HG03342 (cell line): ENCODE measurements around the gene EPHB1.
"Not testable (repeated sequence)": the region's sequence is repeated elsewhere in the genome, so short reads cannot be mapped to it uniquely, and the experiment has no call there.

Source experiments
- ATAC-seq: cut with Tn5 transposase; IDR thresholded peaks from one replicate; pipeline ENCODE4 v1.9.1; 2021; ENCODE audit warnings: mild to moderate bottlenecking, moderate library complexity; ENCODE audit not compliant: unreplicated experiment

The EPHB1 gene

DNA sequence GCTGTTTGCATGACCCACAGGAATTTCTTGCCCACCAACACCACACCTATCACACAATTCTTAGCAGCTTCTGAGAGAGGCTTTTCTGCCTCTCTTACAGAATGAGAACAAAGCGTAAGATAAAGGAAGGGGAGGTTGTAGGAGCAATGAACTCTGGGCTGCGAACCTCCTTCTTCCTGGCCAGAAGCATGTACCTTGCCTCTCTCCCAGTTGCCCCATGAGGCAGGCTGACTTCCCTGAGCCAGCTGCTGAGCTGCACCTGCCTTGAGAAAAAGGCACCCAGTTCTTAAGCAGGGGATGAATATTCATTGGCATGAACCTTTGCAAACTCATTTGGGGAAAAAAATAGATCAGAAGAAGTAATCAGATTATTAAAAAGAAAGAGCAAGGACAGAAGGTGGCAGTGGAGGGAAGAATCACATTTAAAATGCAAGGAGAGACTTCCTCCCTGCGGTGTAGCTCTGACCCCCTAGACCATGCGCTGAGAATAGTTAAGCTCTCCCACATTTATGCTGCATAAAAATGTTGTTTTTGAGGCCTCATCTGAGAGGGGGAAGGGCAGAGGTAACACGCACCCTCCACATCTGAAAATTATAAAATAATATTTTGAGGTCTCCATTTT is 304.8 kb downstream of the EPHB1 start:
- no peak for ATAC-seq

DNA sequence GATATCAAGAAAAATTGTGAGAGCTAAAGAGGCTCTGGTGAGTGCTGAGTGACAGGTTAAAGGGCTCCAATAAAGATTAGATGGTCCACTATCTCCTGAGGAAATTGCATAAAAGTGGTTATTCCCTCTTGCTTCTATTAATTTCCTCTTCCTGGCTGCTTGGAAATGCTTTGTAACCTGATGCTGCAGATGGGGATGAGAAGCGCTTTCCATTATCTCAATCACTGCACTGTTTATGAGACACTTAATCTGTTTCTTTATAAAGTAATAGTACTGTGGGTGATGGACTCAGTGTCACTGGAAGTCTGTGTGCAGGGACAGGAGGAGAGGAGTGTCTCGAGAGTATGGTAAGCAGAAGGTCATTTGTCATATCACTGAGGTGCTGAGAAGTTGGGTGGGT is 305.3 kb downstream of the EPHB1 start:
- no peak for ATAC-seq

DNA sequence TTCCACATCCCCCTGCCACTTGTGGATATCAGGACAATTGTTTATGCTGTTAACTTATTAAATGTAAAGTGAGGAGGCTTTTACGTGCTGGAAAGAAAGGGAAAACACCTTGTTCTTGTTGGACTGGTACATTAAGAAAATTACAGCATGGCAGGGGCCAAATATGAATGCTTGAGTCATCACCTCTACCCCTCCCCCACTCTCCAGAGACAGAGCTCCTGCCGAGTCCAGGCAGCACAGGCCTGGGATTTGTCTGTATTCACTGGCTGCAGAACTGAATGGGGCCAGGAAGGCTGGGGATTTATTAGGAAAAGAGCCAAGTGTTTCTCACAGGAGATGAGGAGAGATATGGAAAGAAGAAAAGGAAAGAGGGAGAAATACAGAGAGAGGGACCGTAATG is 308.9 kb downstream of the EPHB1 start:
- ATAC-seq, result no peak

DNA sequence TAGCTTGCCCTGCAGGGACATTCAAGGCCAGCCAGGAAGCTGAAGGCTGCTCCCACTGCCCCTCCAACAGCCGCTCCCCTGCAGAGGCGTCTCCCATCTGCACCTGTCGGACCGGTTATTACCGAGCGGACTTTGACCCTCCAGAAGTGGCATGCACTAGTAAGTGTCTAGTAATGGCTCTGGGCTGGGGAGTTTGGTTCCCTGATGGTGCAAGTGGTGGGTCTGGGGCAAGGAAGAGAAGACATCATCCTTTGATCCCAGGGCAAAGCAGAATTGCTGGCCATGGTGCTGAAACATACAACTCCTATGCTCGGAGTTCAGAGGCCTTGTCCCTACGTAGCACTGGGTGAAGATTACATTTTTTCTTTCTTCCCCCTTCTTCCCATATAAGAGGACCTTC is 311.4 kb downstream of the EPHB1 start:
- no peak for ATAC-seq

DNA sequence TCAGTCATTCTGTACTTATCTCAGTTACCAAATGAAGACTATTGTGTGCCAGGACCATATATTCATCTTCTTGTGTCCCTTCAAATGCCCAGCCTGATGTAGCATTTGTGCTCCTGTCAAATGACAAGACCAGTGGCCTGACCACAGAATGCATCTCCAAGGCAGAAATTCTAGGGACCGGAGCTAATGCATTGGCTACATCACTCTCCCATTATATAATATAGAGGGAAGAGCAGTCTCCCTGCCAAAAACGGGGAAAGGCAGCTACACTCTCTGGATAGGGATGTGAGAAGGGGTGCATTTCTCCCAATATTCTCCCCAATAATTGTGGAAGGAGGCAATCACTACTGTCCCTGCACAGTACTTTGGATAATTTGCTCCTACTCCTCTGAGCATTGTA is 312.0 kb downstream of the EPHB1 start:
- no peak for ATAC-seq

DNA sequence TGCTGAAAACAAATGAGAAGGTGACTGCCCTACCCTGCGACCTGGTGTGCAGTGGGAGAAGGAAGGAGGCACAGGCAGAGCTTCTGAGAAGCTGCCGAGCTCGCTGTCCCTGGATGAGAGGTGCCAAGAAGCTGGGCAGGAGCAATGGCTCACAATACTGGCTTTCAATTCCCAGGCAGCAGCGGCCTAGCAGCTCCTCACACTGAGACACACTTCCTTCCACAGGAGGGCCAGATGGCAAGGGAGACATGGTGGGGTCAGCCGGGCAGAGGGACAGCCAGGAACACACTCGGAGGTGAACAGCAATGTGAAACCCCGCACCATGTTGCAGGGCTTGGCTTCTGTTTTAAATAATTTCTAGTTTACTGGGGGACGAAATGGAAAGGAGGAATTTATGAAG is 314.6 kb downstream of the EPHB1 start:
- ATAC-seq, result no peak

DNA sequence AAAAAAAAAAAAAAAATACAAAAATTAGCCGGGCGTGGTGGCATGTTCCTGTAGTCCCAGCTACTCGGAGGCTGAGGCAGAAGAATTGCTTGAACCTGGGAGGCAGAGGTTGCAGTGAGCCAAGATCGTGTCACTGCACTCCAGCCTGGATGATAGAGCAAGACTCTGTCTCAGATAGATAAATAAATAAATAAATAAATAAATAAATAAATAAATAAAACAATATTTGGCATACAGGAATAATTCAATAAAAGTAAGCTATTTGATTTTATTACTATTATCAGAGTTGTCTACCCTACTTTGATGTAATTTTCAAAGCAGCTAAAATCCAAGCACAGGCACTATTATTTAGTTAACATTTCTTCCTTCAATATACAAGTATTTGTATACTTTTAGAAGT is 319.5 kb downstream of the EPHB1 start:
- ATAC-seq, result not testable (repeated sequence)

DNA sequence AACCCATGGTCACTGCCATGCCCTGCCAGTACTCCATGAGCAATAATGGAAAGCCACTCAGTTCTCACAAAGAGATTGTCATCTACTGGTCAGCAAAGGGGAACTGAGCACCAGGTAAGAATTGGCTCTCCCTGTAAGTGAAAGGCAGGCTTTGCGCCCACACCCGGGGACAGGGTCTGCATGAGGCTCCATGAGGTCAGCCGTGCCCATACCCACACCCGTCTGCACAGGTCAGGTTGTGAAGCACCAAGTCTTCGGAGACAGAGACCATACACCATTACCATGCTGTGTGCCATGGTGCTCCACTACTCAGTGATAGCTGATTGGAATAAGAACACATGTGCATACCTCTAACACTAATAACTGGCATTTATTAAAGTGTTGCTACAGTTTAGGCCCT is 322.9 kb downstream of the EPHB1 start:
- no peak for ATAC-seq

DNA sequence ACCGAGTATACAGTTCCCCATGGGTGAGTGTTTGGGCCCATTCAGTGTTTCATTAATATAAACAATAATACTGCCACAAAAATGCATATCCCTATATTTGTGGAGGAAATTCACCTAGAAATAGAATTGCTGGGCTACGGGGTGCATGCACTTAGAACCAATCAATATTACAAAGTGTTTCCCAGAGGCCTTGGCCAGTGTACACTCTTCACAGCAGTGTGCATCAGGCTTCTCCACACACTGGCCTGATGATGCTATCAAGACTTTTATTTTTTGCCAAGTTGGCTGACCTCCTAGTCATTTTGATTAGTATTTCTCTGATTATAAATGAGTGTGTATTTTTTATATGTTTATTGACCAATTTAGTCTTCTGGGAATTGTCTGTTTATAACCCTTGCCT is 323.7 kb downstream of the EPHB1 start:
- no peak for ATAC-seq

DNA sequence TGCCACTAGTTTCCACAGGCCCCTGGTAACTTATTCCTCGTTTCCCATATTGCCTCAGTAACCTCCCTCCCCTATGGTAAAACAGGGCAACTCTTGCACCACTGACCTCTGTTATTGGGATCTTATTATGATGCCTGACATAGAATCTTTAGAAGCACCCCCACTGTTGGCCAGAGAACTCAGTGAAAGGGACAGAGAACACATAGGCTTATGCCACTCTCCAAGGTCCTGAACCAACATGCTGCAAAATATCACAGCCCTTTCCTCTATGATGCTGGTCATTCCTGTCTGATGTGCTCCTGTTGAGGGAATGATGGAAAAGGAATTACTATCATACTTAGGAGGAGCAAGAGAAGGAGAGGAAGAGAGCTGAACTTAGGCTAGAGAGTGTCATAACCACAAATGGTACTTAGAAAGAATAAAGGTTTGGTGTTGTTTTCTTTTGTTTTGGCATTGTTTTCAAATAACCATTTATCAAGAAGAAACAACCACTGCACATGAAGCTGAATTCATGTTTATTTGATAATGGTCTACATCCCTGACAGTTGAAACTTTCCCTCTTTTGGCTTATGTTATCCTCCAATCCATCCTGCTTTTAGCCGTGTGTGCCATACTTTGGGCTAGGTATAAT is 330.2 kb downstream of the EPHB1 start:
- no peak for ATAC-seq

DNA sequence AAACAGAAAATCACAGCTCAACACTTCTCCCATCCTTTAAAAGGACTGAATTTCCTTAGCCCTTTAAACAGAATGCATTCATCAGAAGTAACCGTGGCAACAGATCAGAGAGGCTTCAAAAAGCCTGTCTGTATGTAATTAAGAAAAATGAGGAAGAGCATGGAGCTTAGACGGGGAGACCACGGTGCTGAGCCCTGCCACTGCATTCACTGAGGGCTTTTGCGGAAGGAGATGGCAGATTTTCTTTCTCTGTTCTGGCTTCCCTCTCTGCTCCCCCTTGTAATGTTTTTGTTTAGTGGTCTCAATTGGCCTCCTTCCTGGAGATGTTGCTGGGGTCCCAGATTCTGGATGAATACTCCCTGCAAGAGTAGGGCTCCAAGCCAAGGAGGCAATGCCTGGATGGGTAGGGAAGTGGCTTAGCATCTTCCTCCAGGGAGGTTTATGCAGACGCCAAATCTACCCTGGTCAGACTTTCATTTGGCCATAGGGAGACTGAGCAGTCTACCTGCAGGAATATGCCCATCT is 332.9 kb downstream of the EPHB1 start:
- ATAC-seq, result no peak

DNA sequence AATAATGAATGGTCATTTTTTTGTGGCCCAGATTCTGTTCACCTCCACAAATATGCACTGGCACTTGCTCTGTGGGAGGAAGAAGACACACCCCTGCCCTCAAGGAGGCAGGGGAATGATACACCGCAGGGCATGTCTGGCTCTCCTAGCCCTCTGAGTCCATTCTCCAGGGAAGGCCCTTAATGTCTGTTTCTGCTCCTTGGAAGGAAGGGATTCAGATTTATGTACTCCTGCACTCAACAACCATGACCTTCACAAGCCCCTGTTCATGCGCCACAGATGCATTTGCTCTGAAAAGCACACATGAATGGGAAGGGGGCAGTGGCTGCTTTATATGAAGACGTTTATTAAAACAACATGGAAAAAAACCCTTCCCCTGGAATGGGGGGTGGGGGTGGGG is 333.8 kb downstream of the EPHB1 start:
- no peak for ATAC-seq

DNA sequence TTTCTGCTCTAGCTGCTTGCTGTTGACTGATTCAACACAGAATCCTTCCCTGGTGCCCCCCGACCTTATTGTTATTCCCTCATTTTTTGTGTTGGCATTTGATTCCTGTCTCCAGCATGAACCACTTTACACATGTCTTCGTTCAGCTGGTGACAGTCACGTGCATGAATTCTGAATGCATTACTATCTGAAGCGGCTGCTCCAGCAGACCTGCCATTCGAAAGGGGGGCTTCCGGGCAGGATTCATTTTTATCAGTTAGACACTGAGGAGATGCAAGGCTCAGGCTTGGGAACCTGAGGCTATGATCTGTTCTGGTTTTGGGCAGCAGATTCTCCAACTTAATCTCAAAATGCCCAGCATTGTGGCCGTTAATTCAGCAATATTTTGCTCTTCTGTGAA is 336.2 kb downstream of the EPHB1 start:
- no peak for ATAC-seq

DNA sequence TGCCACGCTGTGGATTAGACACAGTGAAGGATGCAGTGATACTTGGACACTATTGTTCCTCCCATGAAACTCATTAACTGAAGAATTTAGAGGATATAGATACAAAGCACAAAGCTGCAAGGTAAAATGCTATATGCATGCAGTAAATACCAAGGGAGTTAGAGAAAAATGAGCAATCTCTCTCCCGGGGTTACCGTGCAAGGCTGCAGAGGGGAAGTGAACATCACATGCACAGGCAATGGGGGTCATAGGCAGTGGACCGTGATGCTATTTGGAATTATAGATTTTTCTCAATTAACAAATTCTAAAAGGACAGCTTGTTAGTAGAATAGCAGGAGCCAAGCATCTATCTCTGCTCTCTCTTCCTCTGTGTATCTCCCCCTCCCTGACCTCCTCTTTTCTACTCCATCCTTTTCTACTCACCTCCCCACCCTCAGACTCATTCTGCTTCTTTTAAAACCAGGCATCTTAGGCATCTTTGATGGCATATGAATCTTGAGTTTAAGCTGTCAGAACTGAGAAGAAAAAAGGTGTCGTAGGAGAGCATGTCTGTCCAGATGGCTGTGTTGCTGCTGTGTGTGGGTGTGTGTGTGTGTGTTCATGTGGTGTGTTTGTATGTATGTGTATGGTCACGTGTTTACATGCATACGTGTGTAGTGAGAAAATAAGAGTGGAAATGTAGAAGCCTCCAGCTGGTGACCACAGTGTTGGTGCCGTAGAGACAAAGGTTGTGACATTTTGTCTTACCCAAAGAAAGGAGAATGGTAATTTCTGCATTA is 339.0 kb downstream of the EPHB1 start:
- no peak for ATAC-seq

DNA sequence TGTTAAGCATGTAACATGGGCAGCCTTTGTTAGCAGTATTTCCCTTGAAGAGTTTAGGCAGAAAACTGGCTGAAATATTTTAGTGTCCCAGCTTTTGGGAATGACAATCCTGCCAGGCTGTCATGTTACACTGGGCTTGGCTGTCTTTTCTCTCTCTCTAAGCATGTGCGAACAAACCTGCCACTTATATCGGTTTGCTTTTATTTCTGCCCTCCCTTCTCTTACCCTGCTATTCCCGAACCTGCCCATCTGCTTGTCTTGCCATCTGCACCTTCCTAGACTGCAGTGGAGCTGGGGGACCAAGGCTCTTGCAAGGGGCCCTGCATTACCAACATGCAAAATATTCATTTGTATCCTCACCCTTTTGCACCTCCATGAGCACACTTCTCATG is 339.6 kb downstream of the EPHB1 start:
- ATAC-seq, result no peak

DNA sequence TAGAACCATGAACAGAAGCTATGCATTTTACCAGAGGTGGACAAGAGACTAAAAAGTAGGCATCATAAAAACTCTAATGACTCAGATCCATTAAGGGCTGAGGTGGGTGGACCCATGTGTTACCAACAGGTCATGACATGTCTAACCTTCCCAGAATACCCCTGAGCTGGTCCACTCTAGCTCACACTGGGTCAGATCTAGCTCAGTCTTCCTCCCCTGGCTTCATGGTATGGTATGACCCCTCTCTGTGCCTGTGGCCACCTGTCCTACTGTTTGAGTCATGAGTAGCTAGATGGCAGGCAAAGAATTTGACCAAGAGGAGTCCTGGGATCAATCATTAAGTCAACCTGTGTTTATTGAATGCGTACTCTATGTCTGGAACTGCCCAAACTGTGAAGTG is 340.4 kb downstream of the EPHB1 start:
- ATAC-seq, result no peak

DNA sequence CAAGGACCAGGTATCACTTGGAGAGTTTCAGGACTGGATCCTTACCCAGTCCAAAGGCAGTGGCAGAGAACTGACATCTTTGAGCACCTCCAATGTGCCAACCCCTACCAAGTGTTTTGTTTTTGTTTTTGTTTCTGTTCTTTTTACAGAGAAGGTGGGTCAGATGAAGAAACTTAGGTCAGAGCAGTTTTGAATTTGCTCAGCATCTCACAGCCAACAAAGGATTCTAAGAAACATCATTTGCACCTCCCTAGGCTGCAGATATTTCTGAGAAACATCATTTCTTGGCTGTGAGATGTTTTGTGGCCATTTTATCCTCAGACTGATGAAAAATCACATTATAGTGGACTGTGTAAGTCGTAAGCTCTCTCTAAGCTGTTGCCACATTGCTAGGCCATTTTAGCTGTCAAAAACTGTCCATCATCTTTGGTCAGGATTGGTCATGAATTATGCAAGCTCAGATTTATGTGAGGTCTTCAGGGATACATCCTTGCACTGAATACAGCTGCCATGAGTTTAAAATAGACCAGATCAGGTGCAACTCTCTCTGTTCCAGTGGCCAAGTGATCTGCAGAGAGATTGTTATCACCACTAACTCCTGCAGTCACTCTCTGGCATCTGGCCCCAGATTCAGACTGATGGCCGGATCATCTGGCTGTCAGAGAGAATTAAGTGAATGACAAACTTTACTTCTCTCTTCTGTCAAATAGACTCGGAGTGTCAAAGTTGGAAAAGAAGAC is 341.5 kb downstream of the EPHB1 start:
- ATAC-seq, result no peak

DNA sequence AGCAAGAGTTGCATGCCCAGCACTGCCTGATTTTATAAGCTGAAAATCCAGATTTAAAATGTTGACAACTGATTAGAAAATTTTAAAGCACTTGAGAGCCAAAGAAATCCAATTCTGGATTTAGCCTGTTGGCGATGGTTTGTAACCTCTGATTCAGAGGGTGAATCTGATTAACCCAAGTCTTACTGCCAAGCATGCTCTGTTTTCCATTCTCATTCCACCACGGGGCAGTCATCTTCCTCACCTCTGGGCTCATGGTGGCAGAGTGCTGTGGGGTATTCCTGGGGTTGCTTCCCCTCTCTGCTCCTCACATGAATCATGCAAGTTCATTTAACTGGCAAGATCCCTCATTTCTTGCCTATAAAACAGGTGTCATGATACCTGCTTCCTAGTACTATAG is 342.2 kb downstream of the EPHB1 start:
- ATAC-seq, result no peak

DNA sequence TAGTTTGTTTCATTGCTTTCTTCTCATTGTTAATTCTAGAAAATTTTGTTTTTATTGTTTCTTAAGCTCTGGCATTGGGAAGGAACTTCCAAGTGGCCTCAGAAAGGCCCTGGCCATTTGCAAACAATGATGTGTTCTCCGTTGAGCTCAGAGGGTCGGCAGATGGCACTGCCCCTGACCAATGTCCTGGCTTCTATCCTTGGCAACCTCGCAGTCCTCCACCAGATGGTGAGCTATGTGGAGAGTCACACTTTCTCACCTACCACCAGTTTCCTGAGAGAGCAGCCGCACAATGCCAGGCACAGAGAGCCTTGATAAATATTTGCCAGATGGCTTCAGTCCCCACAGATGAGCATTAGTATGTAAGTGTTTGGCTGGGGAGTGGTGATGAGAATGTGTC is 343.7 kb downstream of the EPHB1 start:
- no peak for ATAC-seq

DNA sequence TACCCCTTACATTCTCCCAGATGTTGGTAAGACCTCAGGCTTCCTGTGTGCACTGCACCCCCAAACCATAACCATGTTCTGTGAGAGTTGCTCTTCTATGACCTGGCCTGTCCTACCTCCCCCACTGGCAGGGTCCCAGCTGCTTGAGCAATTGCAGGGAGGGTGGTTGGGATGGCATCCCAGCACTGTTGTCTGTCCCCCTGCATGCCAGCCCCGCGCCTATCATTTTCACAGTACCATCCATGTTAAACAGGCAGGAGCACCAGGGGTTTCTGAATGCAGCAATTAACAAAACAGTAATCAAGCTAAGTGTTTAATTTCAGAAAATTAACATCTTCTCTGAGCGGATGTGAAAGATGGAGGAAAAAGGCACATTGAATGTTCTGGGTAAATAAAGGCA is 345.5 kb downstream of the EPHB1 start:
- no peak for ATAC-seq

DNA sequence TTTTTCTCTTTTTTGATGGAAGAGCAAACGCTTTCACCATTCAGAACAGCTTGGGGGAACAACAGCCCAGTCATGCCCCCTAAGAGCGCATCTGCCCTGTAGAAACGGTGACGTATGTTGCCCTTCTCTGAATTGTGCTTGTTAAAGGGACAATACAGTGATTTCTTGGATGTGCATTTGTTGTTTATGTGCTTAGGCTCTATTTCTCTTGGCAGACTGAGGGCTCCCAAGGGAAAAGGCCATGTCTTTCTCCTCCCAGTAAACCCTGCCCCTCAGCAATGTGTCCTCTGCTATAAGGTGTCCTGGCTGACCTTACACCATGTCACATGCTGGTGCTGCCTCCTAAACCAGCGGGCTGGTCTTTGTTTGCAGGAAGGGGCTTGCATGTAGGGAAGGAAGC is 346.1 kb downstream of the EPHB1 start:
- no peak for ATAC-seq
